ENCODE measurements around the gene KREMEN2.

Gene KREMEN2

GRCh38 chr16:2970563-2970962 is 6.5 kb downstream of the KREMEN2 start:
- H3K27me3 ChIP-seq (ENCODE audit: low read depth, low read length), result no peaks in the 10 kb centered on the region
- H3K4me1 ChIP-seq (ENCODE audit: low read length), result peaks cover 26% of the 10 kb centered on the region
- no peaks in the 10 kb centered on the region for H3K9me3 ChIP-seq (ENCODE audit: insufficient read depth, low read length)
- H3K27ac ChIP-seq (ENCODE audit: low read length), result peak overlapping the region; percentile 26
- H3K4me2 ChIP-seq (ENCODE audit: low read length), result peak overlapping the region; percentile 79
- peaks cover 38% of the 10 kb centered on the region for H3K36me3 ChIP-seq (replicated peaks; ENCODE audit: low read depth, low read length)
- peaks cover 34% of the 10 kb centered on the region for H3K79me2 ChIP-seq (ENCODE audit: low read length)
- TF ChIP-seq EZH2phosphoT487 (IDR thresholded peaks at IDR 0.05; ENCODE audit: low read depth) (no peak), CTCF (IDR thresholded peaks at IDR 0.05; ENCODE audit: low read depth, low read length) (no peak)
- H3K9ac ChIP-seq (ENCODE audit: low read length), result peak overlapping the region; percentile 87
- peaks cover 32% of the 10 kb centered on the region for H4K20me1 ChIP-seq (ENCODE audit: insufficient read depth, low read length)
- no peak overlapping the region for H2AFZ ChIP-seq (ENCODE audit: low read depth, low read length)
- H3K4me3 ChIP-seq (ENCODE audit: low read length), result peak overlapping the region; percentile 97

- Histone ChIP-seq H3K79me2 (ENCODE audit: low read length) (peaks cover 28% of the 10 kb centered on the region), H2AFZ (ENCODE audit: low read depth, low read length) (no peak overlapping the region), H3K4me3 (ENCODE audit: low read length) (peak overlapping the region; percentile 97), H3K27me3 (ENCODE audit: low read depth, low read length) (no peaks in the 10 kb centered on the region), H3K9ac (ENCODE audit: low read length) (no peak overlapping the region), H3K4me2 (ENCODE audit: low read length) (peak overlapping the region; percentile 79), H3K36me3 (replicated peaks; ENCODE audit: low read depth, low read length) (peaks cover 40% of the 10 kb centered on the region), H3K4me1 (ENCODE audit: low read length) (peaks cover 20% of the 10 kb centered on the region), H3K9me3 (ENCODE audit: insufficient read depth, low read length) (no peaks in the 10 kb centered on the region), H3K27ac (ENCODE audit: low read length) (no peak overlapping the region), H4K20me1 (ENCODE audit: insufficient read depth, low read length) (peaks cover 29% of the 10 kb centered on the region)
- TF ChIP-seq CTCF (IDR thresholded peaks at IDR 0.05; ENCODE audit: low read depth, low read length), result 0 out of 2 replicates have a peak, but pooled peaks have one; percentile 7
- TF ChIP-seq EZH2phosphoT487 (IDR thresholded peaks at IDR 0.05; ENCODE audit: low read depth), result no peak
These were observed 7.3 kb downstream of the KREMEN2 start for GRCh38 chr16:2971134-2971984.

GRCh38 chr16:2971985-2972784 is 8.1 kb downstream of the KREMEN2 start:
- Histone ChIP-seq H3K27me3 (ENCODE audit: low read depth, low read length) (no peaks in the 10 kb centered on the region), H2AFZ (ENCODE audit: low read depth, low read length) (no peak overlapping the region), H4K20me1 (ENCODE audit: insufficient read depth, low read length) (peaks cover 29% of the 10 kb centered on the region), H3K36me3 (replicated peaks; ENCODE audit: low read depth, low read length) (peaks cover 42% of the 10 kb centered on the region), H3K79me2 (ENCODE audit: low read length) (peaks cover 28% of the 10 kb centered on the region), H3K9ac (ENCODE audit: low read length) (no peak overlapping the region), H3K27ac (ENCODE audit: low read length) (no peak overlapping the region), H3K4me3 (ENCODE audit: low read length) (no peak overlapping the region), H3K4me1 (ENCODE audit: low read length) (peaks cover 20% of the 10 kb centered on the region), H3K4me2 (ENCODE audit: low read length) (no peak overlapping the region), H3K9me3 (ENCODE audit: insufficient read depth, low read length) (no peaks in the 10 kb centered on the region)
- TF ChIP-seq CTCF (IDR thresholded peaks at IDR 0.05; ENCODE audit: low read depth, low read length), result no peak

GRCh38 chr16:2973093-2973492 is 9.0 kb downstream of the KREMEN2 start:
- Histone ChIP-seq H4K20me1 (ENCODE audit: insufficient read depth, low read length) (peaks cover 29% of the 10 kb centered on the region), H3K27ac (ENCODE audit: low read length) (no peak overlapping the region), H2AFZ (ENCODE audit: low read depth, low read length) (no peak overlapping the region), H3K79me2 (ENCODE audit: low read length) (peaks cover 37% of the 10 kb centered on the region), H3K9ac (ENCODE audit: low read length) (no peak overlapping the region), H3K27me3 (ENCODE audit: low read depth, low read length) (no peaks in the 10 kb centered on the region), H3K4me2 (ENCODE audit: low read length) (no peak overlapping the region), H3K4me3 (ENCODE audit: low read length) (no peak overlapping the region), H3K4me1 (ENCODE audit: low read length) (peaks cover 16% of the 10 kb centered on the region), H3K9me3 (ENCODE audit: insufficient read depth, low read length) (no peaks in the 10 kb centered on the region), H3K36me3 (replicated peaks; ENCODE audit: low read depth, low read length) (peaks cover 45% of the 10 kb centered on the region)
- TF ChIP-seq EZH2phosphoT487 (IDR thresholded peaks at IDR 0.05; ENCODE audit: low read depth) (no peak), CTCF (IDR thresholded peaks at IDR 0.05; ENCODE audit: low read depth, low read length) (no peak)
